HepG2 (cell line): ENCODE results near the gene PDZD7. TPM values are rescaled to one million over a fixed set of nuclear protein-coding genes. Genes with fewer than 3 reads are reported as not detected.

Source experiments
- ATAC-seq: fragments of 200-7000 bp; cut with Tn5 transposase; 3 replicates; pipeline ENCODE4 v1.9.1; 2020; ENCODE audit warnings: mild to moderate bottlenecking, moderate library complexity
- BruUV-seq: library from RNA; stranded (reverse); fragments of 400-500 nt; replicated peaks from 2 replicates; lab custom pipeline; 2021; lab: Mats Ljungman, UMichigan
- CTCF ChIA-PET: fragments of 300-600 bp; formaldehyde crosslinking; extraction: SDS; loops from one replicate; lab custom pipeline; 2021; ENCODE audit warnings: low total read pairs, inconsistent platforms, low intra/inter-chr PET ratio; lab: Yijun Ruan, JAX
- POLR2A ChIA-PET: fragments of 350-600 bp; sonication (Branson Sonifier 250); formaldehyde crosslinking; loops from one replicate; lab custom pipeline; 2020; ENCODE audit warnings: antibody characterized with exemption, inconsistent platforms; lab: Yijun Ruan, JAX
- DNase-seq: peaks from one replicate; pipeline ENCODE4 v3.0.0-alpha.2; 2015; ENCODE audit warnings: low spot score
- FAIRE-seq: peaks from 3 replicates; lab custom pipeline; 2011; peaks lifted over from hg19 to GRCh38; lab: Jason Lieb, UNC
- H2AFZ ChIP-seq: one replicate; pipeline ENCODE4 v1.6.1; 2011; ENCODE audit warnings: low read length, inconsistent platforms
- H3K27ac ChIP-seq: fragments of 300-600 bp; 3 replicates; pipeline ENCODE4 v1.8.0; 2011; ENCODE audit warnings: mixed run types, mild to moderate bottlenecking, mixed read lengths, low read length, inconsistent platforms; ENCODE audit not compliant: insufficient read depth; ENCODE audit errors: extremely low read length
- H3K27me3 ChIP-seq, 2 experiments: fragments of 200-600 bp in 1 of 2; 2 replicates in 1 of 2; 3 replicates in 1 of 2; pipeline versions ENCODE4 v1.6.0 to v1.8.0; 2011; ENCODE audit warnings: low read length in 2 of 2, mild to moderate bottlenecking in 2 of 2, moderate library complexity in 2 of 2, inconsistent platforms in 1 of 2; ENCODE audit not compliant: insufficient read depth in 2 of 2, control insufficient read depth in 1 of 2
- H3K36me3 ChIP-seq, 2 experiments: fragments of 200-600 bp in 1 of 2; replicated peaks in 1 of 2; 2 replicates in 1 of 2; 3 replicates in 1 of 2; pipeline versions ENCODE4 v1.5.1 to v1.8.0; 2011; ENCODE audit warnings: low read length in 2 of 2, inconsistent platforms in 1 of 2; ENCODE audit not compliant: insufficient read depth in 2 of 2, control insufficient read depth in 1 of 2
- H3K4me1 ChIP-seq: 2 replicates; pipeline ENCODE4 v1.5.1; 2012; ENCODE audit warnings: low read length, inconsistent platforms; ENCODE audit not compliant: insufficient read depth
- H3K4me2 ChIP-seq: 2 replicates; pipeline ENCODE4 v1.6.0; 2011; ENCODE audit warnings: low read depth, low read length, inconsistent platforms
- H3K4me3 ChIP-seq, 3 experiments: fragments of 200-600 bp in 1 of 3; sonication (generic), shearing (Covaris generic) in 1 of 3; replicated peaks in 1 of 3; 2 replicates each; pipeline ENCODE4 v1.5.1; 2011 to 2016; ENCODE audit warnings: low read length in 3 of 3, inconsistent platforms in 2 of 3, low read depth in 2 of 3, mild to moderate bottlenecking in 2 of 3, control low read depth in 1 of 3, mixed read lengths in 1 of 3; ENCODE audit not compliant: insufficient read depth in 1 of 3
- H3K79me2 ChIP-seq: one replicate; pipeline ENCODE4 v1.6.1; 2011; ENCODE audit warnings: low read length, inconsistent platforms; ENCODE audit not compliant: insufficient read depth
- H3K9ac ChIP-seq: 2 replicates; pipeline ENCODE4 v1.6.0; 2011; ENCODE audit warnings: mild to moderate bottlenecking, low read depth, low read length, inconsistent platforms; ENCODE audit not compliant: insufficient read depth
- H3K9me3 ChIP-seq: 2 replicates; pipeline ENCODE4 v1.5.1; 2012; ENCODE audit warnings: mild to moderate bottlenecking, low read length
- H4K20me1 ChIP-seq: 2 replicates; pipeline ENCODE4 v1.6.0; 2011; ENCODE audit warnings: inconsistent platforms, mild to moderate bottlenecking, low read length, moderate library complexity; ENCODE audit not compliant: insufficient read depth
- EED ChIP-seq: sonication (generic); formaldehyde crosslinking; IDR thresholded peaks from 2 replicates; pipeline ENCODE4 v1.5.0; 2020; ENCODE audit warnings: mild to moderate bottlenecking, missing genetic modification reagents
- MXD4 ChIP-seq: IDR thresholded peaks from 2 replicates; pipeline ENCODE4 v1.6.1; 2016; ENCODE audit warnings: mild to moderate bottlenecking, missing biosample characterization, missing genetic modification reagents
- SMAD1 ChIP-seq: sonication (generic); formaldehyde crosslinking; IDR thresholded peaks from 2 replicates; pipeline ENCODE4 v1.4.0; 2020; ENCODE audit warnings: missing genetic modification reagents, low read depth, mild to moderate bottlenecking, borderline replicate concordance
- ZBTB21 ChIP-seq: sonication (generic); formaldehyde crosslinking; IDR thresholded peaks from 2 replicates; pipeline ENCODE4 v1.4.0; 2020; ENCODE audit warnings: missing genetic modification reagents
- ZEB1 ChIP-seq: IDR thresholded peaks from 2 replicates; pipeline ENCODE4 v1.6.1; 2012; ENCODE audit warnings: mild to moderate bottlenecking, low read depth, inconsistent platforms; ENCODE audit not compliant: insufficient replicate concordance
- ZNF432 ChIP-seq: sonication (generic); formaldehyde crosslinking; IDR thresholded peaks from 2 replicates; pipeline ENCODE4 v1.5.0; 2020; ENCODE audit warnings: missing genetic modification reagents, mild to moderate bottlenecking, borderline replicate concordance
- ZNF552 ChIP-seq: sonication (generic); formaldehyde crosslinking; IDR thresholded peaks from 2 replicates; pipeline ENCODE4 v1.9.0; 2022; ENCODE audit warnings: missing genetic modification reagents, mild to moderate bottlenecking, borderline replicate concordance
- ZNF687 ChIP-seq: sonication (generic); formaldehyde crosslinking; IDR thresholded peaks from 2 replicates; pipeline ENCODE4 v1.5.1; 2020; ENCODE audit warnings: mild to moderate bottlenecking, missing genetic modification reagents, moderate library complexity
- ZSCAN30 ChIP-seq: sonication (generic); formaldehyde crosslinking; IDR thresholded peaks from 2 replicates; pipeline ENCODE4 v1.5.0; 2020; ENCODE audit warnings: mild to moderate bottlenecking, missing genetic modification reagents
- WGBS: methylation state at CpG from one replicate; pipeline ENCODE4 v1.1.6; 2017; ENCODE audit warnings: low lambda C conversion rate; 5-methylcytosine and 5-hydroxymethylcytosine counted together
- in situ Hi-C: cut with HindIII; loops from 2 replicates; pipeline ENCODE4 v1.10.0; 2017; ENCODE audit warnings: low pct_unique_long_range_greater_than_20kb; ENCODE audit not compliant: extremely low pct_ligation_motif_present
- intact Hi-C: fragments of 100-400 bp; cut with micrococcal nuclease; formaldehyde crosslinking; loops from one replicate; pipeline ENCODE4 v1.10.0; 2022; ENCODE audit not compliant: unreplicated experiment
- polyA plus RNA-seq, 8 experiments: library from polyadenylated mRNA; depleted of rRNA in 3 of 8; stranded (reverse) in 7 of 8; unstranded in 1 of 8; fragments of >200 nt; fragmentation: Illumina TruSeq in 4 of 8; extraction: Trizol in 4 of 8; gene quantifications; 2 replicates each; pipeline versions ENCODE4 v1.2.1 to v1.2.3, GENCODE V29; 2011 to 2016; ENCODE audit warnings: low read depth in 4 of 8, missing spikeins in 1 of 8, mixed read lengths in 1 of 8; ENCODE audit not compliant: insufficient read depth in 1 of 8
- total RNA-seq, 5 experiments: library from RNA; depleted of rRNA; stranded (reverse); fragments of >200 nt; fragmentation: Illumina TruSeq; extraction: Trizol; gene quantifications; 2 replicates each; pipeline ENCODE4 v1.2.3, GENCODE V29; 2016; ENCODE audit warnings: low read depth in 1 of 5
- TF ChIP-seq, protein P1 (sequence below): sonication (generic); formaldehyde crosslinking; IDR thresholded peaks from 2 replicates; pipeline ENCODE4 v1.4.0; 2020; ENCODE audit warnings: missing genetic modification reagents

The PDZD7 gene
- total and polyA plus RNA-seq, 2 of the 13 experiments (the other 11 are each of a cell fraction or from before 2014, with no cell fraction given): 0.58 to 0.73 TPM

DNA sequence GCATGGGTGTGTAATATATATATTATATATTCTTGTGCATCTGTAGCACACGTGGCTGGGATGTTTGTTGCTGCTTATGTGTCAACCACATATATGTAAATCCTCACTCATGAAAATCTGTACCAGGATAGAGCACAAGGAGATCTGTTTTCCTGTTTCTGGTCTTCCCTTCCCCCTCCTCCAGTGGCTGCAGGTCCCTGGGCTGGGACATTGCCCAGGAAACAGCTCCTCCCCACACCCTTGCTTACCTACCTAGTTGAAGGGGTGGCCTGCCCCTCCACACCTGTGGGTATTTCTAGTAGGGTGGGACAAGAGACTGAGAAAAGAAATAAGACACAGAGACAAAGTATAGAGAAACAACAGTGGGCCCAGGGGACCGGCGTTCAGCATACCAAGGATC is 2.3 kb upstream of the PDZD7 start:
- TF ChIP-seq MXD4 (CRISPR knock-in tag) (0 out of 2 replicates have a peak, but pooled peaks have one; percentile 12), SMAD1 (CRISPR knock-in tag) (no peak), EED (CRISPR knock-in tag) (no peak)
- DNase-seq (no peak), ATAC-seq (no peak), FAIRE-seq (no peak)
- Histone ChIP-seq H3K9ac (peak overlapping the region; percentile 77; the same call in 1 of the 2 replicates), H3K79me2 (no peaks in the 10 kb centered on the region), H3K4me1 (peaks cover 66% of the 10 kb centered on the region), H3K27me3 (no peaks in the 10 kb centered on the region; a peak in 1 of 5 replicates), H2AFZ (no peak overlapping the region), H3K4me2 (peak overlapping the region; percentile 96), H4K20me1 (no peaks in the 10 kb centered on the region), H3K9me3 (no peaks in the 10 kb centered on the region), H3K27ac (peak overlapping the region; percentile 65), H3K4me3 (peak overlapping the region in 2 of 3 experiments; percentile 73 to 80; a peak in 3 of 6 replicates), H3K36me3 (peaks cover 9 to 27% of the 10 kb centered on the region in 2 experiments; a peak in 3 of 5 replicates)
- in situ Hi-C loops: loop anchor here (5.0 kb wide), 1 partner anchor 34 kb away; no protein-coding TSS in a partner anchor
- CTCF ChIA-PET: no interaction called here
- intact Hi-C loops: loop anchor here (5.0 kb wide), 1 partner anchor 34 kb away; no protein-coding TSS in a partner anchor
- WGBS: 63% methylated on average over 3 of the region's 3 CpGs
- BruUV-seq: no TSS peak
- POLR2A ChIA-PET: interaction anchor here (1.0 to 3.5 kb wide), 3 partner anchors 8 to 28 kb away, joined by 4 to 23 read pairs (median 13); partner anchors contain the start of gene KAZALD1

DNA sequence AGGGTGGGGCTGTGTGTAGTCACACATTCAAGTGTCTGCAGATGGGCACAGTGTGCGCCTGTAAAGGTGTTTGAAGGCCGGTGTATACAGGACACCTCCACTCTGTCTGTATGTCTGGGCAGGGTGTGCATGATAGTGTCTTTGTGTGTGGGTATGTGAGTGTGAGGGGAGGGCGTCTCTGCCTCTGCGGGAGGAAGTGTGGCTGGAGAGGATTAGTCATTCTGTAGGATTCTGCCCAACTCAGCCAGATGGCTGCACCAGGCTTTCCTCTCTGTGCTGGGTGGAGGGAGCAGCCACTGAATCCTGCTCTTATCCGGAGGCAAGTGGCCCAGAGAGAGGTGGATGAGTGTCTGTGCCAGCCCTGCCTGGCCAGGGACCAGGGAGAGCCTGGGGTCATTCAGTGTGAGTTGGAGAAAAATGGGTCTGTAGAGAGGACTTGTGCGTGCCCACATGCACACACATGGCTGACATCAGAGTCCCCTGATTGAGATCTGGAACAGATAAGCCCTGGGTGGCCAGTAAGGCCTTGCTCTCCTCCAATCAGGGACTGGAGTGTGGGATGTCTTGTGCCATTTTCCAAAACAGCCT is 1.8 kb upstream of the PDZD7 start:
- Histone ChIP-seq H3K79me2 (no peaks in the 10 kb centered on the region), H3K4me2 (peak overlapping the region; percentile 96), H3K4me1 (peaks cover 66% of the 10 kb centered on the region), H4K20me1 (no peaks in the 10 kb centered on the region), H3K4me3 (peak overlapping the region; percentile 73 to 80 (median 74)), H3K27me3 (no peaks in the 10 kb centered on the region; a peak in 1 of 5 replicates), H3K9me3 (no peaks in the 10 kb centered on the region), H2AFZ (no peak overlapping the region), H3K27ac (peak overlapping the region; percentile 65), H3K9ac (peak overlapping the region; percentile 77), H3K36me3 (peaks cover 8 to 24% of the 10 kb centered on the region in 2 experiments; a peak in 3 of 5 replicates)
- DNase-seq: peak; percentile 44
- ChIA-PET POLR2A (interaction anchor here (0.6 to 4.6 kb wide), 9 partner anchors 8 to 40 kb away, joined by 3 to 51 read pairs (median 13); partner anchors contain the start of genes KAZALD1 and LZTS2), CTCF (no interaction called here)
- 6% methylated on average over 3 of the region's 6 CpGs for WGBS
- FAIRE-seq: no peak
- peak; percentile 16 for ATAC-seq
- in situ Hi-C loops: loop anchor here (5.0 kb wide), 1 partner anchor 35 kb away; no protein-coding TSS in a partner anchor
- intact Hi-C loops: loop anchor here (5.0 kb wide), 1 partner anchor 35 kb away; no protein-coding TSS in a partner anchor
- BruUV-seq: no TSS peak
- TF ChIP-seq ZEB1: no peak
- TF ChIP-seq ZSCAN30 (CRISPR knock-in tag): no peak
- no peak for TF ChIP-seq ZBTB21 (CRISPR knock-in tag)
- TF ChIP-seq, protein P1, sequence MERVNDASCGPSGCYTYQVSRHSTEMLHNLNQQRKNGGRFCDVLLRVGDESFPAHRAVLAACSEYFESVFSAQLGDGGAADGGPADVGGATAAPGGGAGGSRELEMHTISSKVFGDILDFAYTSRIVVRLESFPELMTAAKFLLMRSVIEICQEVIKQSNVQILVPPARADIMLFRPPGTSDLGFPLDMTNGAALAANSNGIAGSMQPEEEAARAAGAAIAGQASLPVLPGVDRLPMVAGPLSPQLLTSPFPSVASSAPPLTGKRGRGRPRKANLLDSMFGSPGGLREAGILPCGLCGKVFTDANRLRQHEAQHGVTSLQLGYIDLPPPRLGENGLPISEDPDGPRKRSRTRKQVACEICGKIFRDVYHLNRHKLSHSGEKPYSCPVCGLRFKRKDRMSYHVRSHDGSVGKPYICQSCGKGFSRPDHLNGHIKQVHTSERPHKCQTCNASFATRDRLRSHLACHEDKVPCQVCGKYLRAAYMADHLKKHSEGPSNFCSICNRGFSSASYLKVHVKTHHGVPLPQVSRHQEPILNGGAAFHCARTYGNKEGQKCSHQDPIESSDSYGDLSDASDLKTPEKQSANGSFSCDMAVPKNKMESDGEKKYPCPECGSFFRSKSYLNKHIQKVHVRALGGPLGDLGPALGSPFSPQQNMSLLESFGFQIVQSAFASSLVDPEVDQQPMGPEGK (CRISPR knock-in tag): peak; percentile 59; the same call in 1 of the 2 replicates
- no peak for TF ChIP-seq ZNF432 (CRISPR knock-in tag)
- TF ChIP-seq ZNF552: 0 out of 2 replicates have a peak, but pooled peaks have one; percentile 17
- TF ChIP-seq ZNF687 (CRISPR knock-in tag): peak; percentile 3; the same call in 1 of the 2 replicates
